Sciatic nerve (tissue), 2 donors: Measurements from ENCODE around the gene CABP7. TPM values are rescaled to one million over a fixed set of nuclear protein-coding genes. Genes with fewer than 3 reads are reported as not detected.
A peak's percentile ranks its signal among the peaks of the same experiment; 100 is the strongest.

Source experiments
- ATAC-seq: fragments of 200-7000 bp; cut with Tn5 transposase; one replicate; pipeline ENCODE4 v1.9.1; 2020; ENCODE audit warnings: mild to moderate bottlenecking, moderate library complexity
- DNase-seq: peaks from one replicate; pipeline ENCODE4 v3.0.0-alpha.2; 2020; ENCODE audit warnings: low spot score
- intact Hi-C: fragments of 100-400 bp; cut with DNase I; formaldehyde crosslinking; loops from one replicate; pipeline ENCODE4 v1.14.2; 2022
- total RNA-seq: library from RNA; stranded (reverse); fragmentation: NEBNext Ultra II Directional; extraction: Animal tissue kit (Norgen Biotek cat#: 25700); gene quantifications from one replicate; pipeline ENCODE4 v1.2.1, GENCODE V29; 2021
- donor health status: DM: no; HTN: no; CAD: no.
- donor health status: DM: no; HTN: no; CAD: no.

CABP7 gene
- total RNA-seq, 1 donor from 2014 or later = not detected

- DNase-seq (no peak), ATAC-seq (no peak)
- intact Hi-C loops = no loop called here
These were observed 579 bp upstream of the CABP7 start for GRCh38 chr22:29718949-29719898.

DNA sequence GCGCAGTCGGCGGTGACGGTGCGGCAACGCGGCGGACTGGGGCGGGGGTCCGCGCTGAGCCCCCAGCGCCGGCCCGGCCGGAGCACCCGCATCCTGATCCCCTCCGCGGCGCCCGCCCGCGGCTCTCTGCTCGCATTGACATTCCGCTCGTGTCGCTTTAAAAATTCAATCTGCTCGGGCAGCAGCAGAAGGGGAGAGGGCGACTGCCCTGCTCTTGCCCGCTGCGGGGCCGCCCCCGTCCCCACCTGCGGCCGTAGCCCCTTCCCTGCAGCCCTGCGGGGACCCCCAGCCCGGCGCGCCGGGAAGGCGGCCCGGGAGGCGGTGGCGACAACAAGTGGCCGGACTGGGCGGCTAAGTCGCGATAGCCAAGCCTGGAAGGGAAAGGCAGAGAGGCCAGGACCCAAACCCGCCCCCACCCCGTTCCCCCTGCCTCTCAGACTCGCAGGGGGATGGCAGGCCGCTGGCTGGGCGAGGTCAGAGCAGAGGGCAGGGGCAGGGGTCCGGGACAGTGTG is 1.1 kb downstream of the CABP7 start:
- DNase-seq (no peak), ATAC-seq (no peak)
- intact Hi-C loops = no loop called here

GRCh38 chr22:29722151-29722550 is 2.3 kb downstream of the CABP7 start:
- intact Hi-C loops = no loop called here
- DNase-seq (no peak), ATAC-seq (no peak)

- no peak for ATAC-seq
- DNase-seq = no peak
- intact Hi-C loops = no loop called here
These were observed 2.8 kb downstream of the CABP7 start for GRCh38 chr22:29722587-29722986.

- no peak for DNase-seq
- intact Hi-C loops = no loop called here
- no peak for ATAC-seq
These were observed 4.0 kb downstream of the CABP7 start for GRCh38 chr22:29723766-29724165.

GRCh38 chr22:29724843-29725242 is 5.0 kb downstream of the CABP7 start:
- no peak for DNase-seq
- intact Hi-C loops = no loop called here
- no peak for ATAC-seq

DNA sequence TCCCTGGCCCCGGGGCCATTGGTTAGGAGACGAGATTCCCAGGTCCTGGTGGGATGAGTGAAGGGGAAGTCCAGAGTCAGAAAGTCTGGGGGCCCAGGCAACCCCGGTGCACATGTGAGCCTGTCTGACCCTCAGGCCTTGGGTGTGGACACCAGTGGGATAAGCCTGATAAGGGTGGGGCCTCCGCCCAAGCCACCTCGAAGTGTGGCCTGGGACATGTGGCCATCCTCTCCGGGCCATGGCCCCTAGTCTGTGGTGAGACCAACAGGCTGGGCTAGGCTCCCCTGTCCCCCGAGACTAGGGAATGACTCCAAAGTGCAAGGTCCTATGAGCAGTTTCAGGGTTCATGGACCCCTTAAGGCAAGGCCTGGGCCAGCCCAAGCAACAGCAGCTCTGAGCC is 6.3 kb downstream of the CABP7 start:
- DNase-seq = no peak
- ATAC-seq = no peak
- intact Hi-C loops = no loop called here

DNA sequence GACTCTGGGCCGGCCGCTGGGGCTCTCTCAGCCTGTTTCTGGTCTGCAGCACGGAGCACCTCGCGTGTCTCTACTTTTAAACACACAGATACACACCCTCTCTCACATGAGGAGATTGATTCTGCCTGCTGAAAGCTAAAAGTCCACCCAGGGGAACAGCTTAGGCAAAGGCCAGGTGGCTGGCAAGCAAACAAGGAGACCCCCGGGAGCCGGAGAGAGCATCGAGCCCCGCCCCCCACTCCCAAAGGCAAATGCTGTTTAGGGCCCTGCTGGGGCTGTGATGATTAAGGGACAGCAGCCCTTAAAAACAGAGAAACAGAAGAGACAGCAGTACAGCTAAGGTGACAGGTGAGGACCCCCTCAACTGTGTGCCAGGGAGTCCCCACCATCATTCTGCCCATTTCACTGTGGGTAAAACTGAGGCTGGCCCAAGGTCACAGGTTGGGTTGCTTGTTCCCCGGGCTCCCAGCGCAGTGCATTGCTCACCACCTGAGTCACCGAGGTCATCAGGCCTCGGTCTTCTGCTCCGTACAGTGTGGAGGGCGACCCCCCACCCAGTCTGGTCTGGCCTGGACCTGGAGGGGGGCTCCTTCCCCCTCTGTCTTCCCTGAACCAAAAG is 6.8 kb downstream of the CABP7 start:
- intact Hi-C loops = no loop called here
- DNase-seq (no peak), ATAC-seq (no peak)

GRCh38 chr22:29727131-29727523 is 7.3 kb downstream of the CABP7 start:
- intact Hi-C loops = no loop called here
- ATAC-seq = peak; percentile 79
- DNase-seq = peak; percentile 70

- intact Hi-C loops = no loop called here
- ATAC-seq (no peak), DNase-seq (no peak)
These were observed 9.4 kb downstream of the CABP7 start for GRCh38 chr22:29729161-29729560.

GRCh38 chr22:29731058-29731850 is 11.5 kb downstream of the CABP7 start:
- no peak for ATAC-seq
- intact Hi-C loops = no loop called here
- no peak for DNase-seq

GRCh38 chr22:29732883-29733282 is 13.1 kb downstream of the CABP7 start:
- intact Hi-C loops = no loop called here
- no peak for ATAC-seq
- no peak for DNase-seq

- DNase-seq (no peak), ATAC-seq (no peak)
- intact Hi-C loops = no loop called here
These were observed 13.8 kb downstream of the CABP7 start for GRCh38 chr22:29733362-29734201.

DNA sequence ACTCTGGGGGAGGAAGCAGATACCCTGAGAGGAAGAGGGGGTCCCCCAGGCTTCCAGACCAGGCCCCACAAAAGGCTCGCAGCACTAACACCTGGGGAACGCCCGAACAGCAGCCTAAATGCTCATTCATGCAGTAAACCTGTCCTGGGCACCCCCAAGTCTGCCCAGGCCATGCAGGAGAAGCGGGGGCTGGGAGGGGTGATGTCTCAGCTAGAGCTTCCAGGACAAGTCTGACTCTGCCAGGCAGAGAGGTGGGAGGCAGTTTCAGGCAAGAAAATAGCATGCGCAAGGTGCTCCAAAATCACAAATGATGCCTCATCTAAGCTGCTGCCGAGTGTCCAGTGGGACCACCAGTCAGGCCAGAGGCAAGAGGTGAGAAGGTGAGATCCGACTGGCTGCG is 14.6 kb downstream of the CABP7 start:
- no peak for DNase-seq
- intact Hi-C loops = no loop called here
- no peak for ATAC-seq

DNA sequence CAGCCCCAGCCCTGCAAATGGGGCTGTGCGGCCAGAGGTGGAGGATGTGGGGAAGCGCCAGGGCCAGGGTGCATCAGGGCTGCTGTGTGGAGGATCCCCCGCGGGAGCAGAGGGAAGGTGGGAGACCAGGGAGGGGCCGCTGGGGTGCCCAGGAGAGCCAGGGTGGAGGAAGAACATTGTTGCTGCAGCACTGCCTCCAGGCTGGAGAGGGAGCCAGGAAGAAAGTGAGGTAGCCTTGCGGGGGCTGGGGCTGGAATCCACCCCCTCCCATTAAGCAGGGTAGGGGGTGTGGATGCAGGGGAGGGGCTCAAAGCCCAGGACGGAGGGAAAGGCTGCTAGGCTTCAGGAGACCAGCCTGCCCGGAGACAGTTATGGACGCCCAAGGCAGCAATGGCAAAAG is 15.0 kb downstream of the CABP7 start:
- ATAC-seq = no peak
- DNase-seq = no peak
- intact Hi-C loops = no loop called here

DNA sequence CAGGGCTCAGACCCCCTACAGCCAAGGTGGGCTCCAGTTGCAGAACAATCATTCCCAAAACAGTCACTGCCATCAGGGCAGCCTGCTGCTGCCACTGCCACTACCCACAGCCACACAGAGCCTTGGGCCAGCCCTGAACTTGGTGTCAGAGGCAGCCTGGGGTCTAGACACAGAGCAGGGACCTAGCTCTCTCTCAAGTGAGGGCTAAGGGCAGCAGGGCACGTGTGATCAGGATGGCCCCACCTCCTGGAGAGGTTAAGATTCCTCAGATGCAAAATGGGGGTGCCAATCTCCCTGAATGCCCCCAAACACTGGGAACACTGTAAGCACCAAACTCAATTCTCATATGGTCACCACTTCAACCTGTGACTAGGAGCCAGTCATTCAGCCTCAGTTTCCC is 15.6 kb downstream of the CABP7 start:
- no peak for ATAC-seq
- intact Hi-C loops = no loop called here
- no peak for DNase-seq

DNA sequence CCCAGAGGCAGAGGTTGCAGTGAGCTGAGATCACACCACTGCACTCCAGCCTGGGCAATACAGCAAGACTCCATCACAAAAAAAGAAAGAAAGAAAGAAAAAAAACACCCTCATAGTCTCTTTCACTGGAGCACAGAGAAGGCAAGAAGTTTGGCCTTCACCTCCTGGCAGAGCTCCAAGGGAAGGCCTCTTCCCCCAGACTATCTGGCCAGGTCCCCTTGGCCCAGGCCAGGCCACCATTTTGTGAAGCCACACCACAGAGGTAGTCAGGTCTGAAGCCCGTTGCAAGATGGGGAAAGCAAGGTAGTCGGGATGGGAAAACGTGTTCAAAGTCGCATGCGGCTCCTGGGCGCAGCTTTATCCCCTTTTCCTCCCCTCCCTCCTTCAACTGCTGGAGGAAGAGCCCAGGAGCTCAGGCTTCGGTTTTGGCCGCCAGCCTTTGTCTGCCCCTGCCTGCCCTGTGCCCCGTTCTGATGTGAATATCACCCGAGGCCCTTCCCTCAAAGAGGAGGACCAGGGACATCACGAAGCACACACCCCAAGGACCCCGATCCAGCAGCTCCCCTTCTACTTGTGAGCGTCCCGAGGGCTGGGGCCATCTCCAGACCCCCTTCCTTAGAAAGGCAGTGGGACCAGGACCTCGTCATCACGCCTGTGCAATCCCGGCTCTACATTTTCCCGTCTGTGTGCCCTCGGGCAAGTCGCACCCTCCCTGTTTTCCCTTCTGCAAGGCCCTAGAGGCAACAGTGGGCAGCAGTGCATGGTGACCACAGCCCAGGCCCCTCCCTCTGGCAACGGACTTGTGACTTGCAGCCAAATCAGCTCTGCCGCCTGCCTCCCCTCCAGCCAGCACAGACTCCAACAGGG is 17.7 kb downstream of the CABP7 start:
- ATAC-seq = peak; percentile 51
- no peak for DNase-seq
- intact Hi-C loops = no loop called here
